HL-60 (cell line): ENCODE data around the gene FUT7.
"Not testable (repeated sequence)": the region's sequence is repeated elsewhere in the genome, so short reads cannot be mapped to it uniquely, and the experiment has no call there.

ENCODE experiments used
- DNase-seq, 2 experiments: peaks; one replicate each; pipeline ENCODE4 v3.0.0-alpha.2; 2010 to 2020; ENCODE audit warnings: low read depth in 1 of 2, low spot score in 1 of 2
- H3K27ac ChIP-seq: fragments of 250-450 bp; sonication (Bioruptor Pico); replicated peaks from 2 replicates; pipeline ENCODE4 v1.5.1; 2020; ENCODE audit warnings: mild to moderate bottlenecking, moderate library complexity
- H3K27me3 ChIP-seq: fragments of 250-450 bp; sonication (Bioruptor Pico); 2 replicates; pipeline ENCODE4 v1.5.1; 2021; ENCODE audit warnings: mild to moderate bottlenecking, moderate library complexity; ENCODE audit not compliant: insufficient read depth, poor library complexity, severe bottlenecking
- H3K4me3 ChIP-seq: replicated peaks from 2 replicates; pipeline ENCODE4 v1.5.1; 2011; ENCODE audit warnings: mild to moderate bottlenecking, control low read depth, low read length; ENCODE audit not compliant: insufficient read depth
- CTCF ChIP-seq: IDR thresholded peaks from one replicate; pipeline ENCODE4 v1.5.1; 2011; ENCODE audit warnings: low read length, control low read depth, inconsistent platforms; ENCODE audit not compliant: insufficient read depth
- GABPA ChIP-seq: IDR thresholded peaks from 2 replicates; pipeline ENCODE4 v1.6.1; 2012; ENCODE audit warnings: low read depth
- POLR2AphosphoS5 ChIP-seq: IDR thresholded peaks from 2 replicates; pipeline ENCODE4 v1.6.1; 2012; ENCODE audit warnings: low read depth
- REST ChIP-seq: IDR thresholded peaks from 2 replicates; pipeline ENCODE4 v1.6.1; 2012; ENCODE audit warnings: low read depth; ENCODE audit not compliant: insufficient replicate concordance
- SPI1 ChIP-seq: IDR thresholded peaks from 2 replicates; pipeline ENCODE4 v1.6.1; 2012; ENCODE audit warnings: low read depth, mild to moderate bottlenecking, borderline replicate concordance

Gene FUT7

GRCh38 chr9:137007108-137007815 is 24.6 kb downstream of the FUT7 start:
- DNase-seq = no peak
- no peak overlapping the region for H3K27ac ChIP-seq
- TF ChIP-seq CTCF = no peak
- no peak for TF ChIP-seq SPI1
- TF ChIP-seq POLR2AphosphoS5 = no peak
- H3K4me3 ChIP-seq = no peak overlapping the region
- H3K27me3 ChIP-seq = no peaks in the 10 kb centered on the region

- no peak for DNase-seq
- H3K27ac ChIP-seq = no peak overlapping the region
- H3K27me3 ChIP-seq = no peaks in the 10 kb centered on the region
- H3K4me3 ChIP-seq = no peak overlapping the region
- TF ChIP-seq POLR2AphosphoS5 (no peak), GABPA (no peak), CTCF (no peak), SPI1 (no peak), REST (no peak)
These were observed 25.5 kb downstream of the FUT7 start for GRCh38 chr9:137006116-137007003.

- H3K27ac ChIP-seq, H3K4me3 ChIP-seq, H3K27me3 ChIP-seq: not testable (repeated sequence)
- DNase-seq = peak in 1 of 2 experiments; percentile 46
These were observed 27.6 kb downstream of the FUT7 start for GRCh38 chr9:137004285-137004684.

GRCh38 chr9:137002646-137003041 is 29.2 kb downstream of the FUT7 start:
- no peak overlapping the region for H3K27ac ChIP-seq
- H3K4me3 ChIP-seq = no peak overlapping the region
- no peak for TF ChIP-seq SPI1
- TF ChIP-seq CTCF = no peak
- H3K27me3 ChIP-seq = no peaks in the 10 kb centered on the region
- no peak for DNase-seq
